ENCODE results near the gene PTS. TPM values are rescaled to one million over a fixed set of nuclear protein-coding genes. Genes with fewer than 3 reads are reported as not detected.

Gene PTS
- 10 to 100 TPM; 30.1 to 33.9 TPM for total RNA-seq
- 28.0 TPM for polyA plus RNA-seq (ENCODE audit: insufficient read depth, low read depth, low replicate concordance)
- long read RNA-seq, donor 1, transcript PTS-206 (3 exons, 601 nt), result minor isoform, 7 of 61 reads
- long read RNA-seq, donor 1, transcript PTS-201 (6 exons, 935 nt), result major isoform, 33 of 61 reads
- long read RNA-seq, donor 1, transcript PTS-207 (5 exons, 846 nt), result minor isoform, 5 of 61 reads
- long read RNA-seq, donor 1, partial matches to known transcripts, result 14 of 61 reads
- long read RNA-seq, donor 1, other reads (novel, unspliced or antisense), result 0 of 61 reads
- long read RNA-seq, donor 2, transcript PTS-201 (6 exons, 935 nt), result major isoform, 36 of 41 reads
- long read RNA-seq, donor 2, partial matches to known transcripts, result 0 of 41 reads
- long read RNA-seq, donor 2, other reads (novel, unspliced or antisense), result 0 of 41 reads

DNA sequence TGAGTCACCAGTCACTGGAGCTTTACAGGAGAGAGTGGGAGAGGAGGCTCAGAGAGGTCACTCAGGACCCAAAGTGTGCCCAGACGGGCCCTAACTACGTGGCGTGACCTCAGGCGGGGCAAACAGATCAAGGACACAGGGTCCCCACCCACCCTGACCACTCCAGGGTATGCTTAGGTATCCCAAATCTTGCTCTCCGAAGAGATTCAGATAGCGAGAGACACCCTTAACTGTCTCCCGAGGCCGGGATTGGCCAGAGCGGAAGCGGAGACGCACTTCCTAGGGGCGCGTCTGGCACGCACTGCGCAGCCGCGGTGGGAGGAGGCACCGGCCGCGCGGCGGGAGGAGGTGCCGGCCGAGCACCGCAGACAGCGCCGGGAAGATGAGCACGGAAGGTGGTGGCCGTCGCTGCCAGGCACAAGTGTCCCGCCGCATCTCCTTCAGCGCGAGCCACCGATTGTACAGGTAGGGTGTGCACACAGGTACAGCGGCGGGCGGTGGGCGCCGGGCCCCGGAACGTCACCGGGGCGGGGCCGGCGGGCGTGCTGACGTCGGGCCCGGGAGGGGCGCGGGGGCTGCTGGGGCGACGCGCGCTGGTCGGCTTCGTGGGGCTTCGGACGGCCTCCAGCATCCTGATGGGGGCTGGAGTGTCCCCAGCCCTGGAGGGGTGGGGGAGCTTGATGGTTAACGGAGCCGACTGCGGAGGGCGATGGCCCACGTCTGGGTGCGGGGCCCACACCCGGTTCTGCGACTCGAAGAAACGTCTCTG, at the start of gene PTS:
Gene PTS, plus strand, starts transcription at position 367 of the 769 bp plus-strand sequence. Its CDS starts 16 bp downstream, at position 383.
- WGBS, 2 donors, result 0% methylated on average over 4 to 58 of the region's 70 CpGs
- H3K36me3 ChIP-seq (ENCODE audit: low read depth, missing control alignments), result no peaks in the 10 kb centered on the region
- no peaks in the 10 kb centered on the region for H3K27me3 ChIP-seq
- peak; percentile 87 for DNase-seq
- peaks cover 7% of the 10 kb centered on the region for H3K4me1 ChIP-seq
- no peaks in the 10 kb centered on the region for H3K9me3 ChIP-seq
- peak within 1 kb of the TSS; percentile 66 to 79 for H3K4me3 ChIP-seq
- TF ChIP-seq, protein P1, sequence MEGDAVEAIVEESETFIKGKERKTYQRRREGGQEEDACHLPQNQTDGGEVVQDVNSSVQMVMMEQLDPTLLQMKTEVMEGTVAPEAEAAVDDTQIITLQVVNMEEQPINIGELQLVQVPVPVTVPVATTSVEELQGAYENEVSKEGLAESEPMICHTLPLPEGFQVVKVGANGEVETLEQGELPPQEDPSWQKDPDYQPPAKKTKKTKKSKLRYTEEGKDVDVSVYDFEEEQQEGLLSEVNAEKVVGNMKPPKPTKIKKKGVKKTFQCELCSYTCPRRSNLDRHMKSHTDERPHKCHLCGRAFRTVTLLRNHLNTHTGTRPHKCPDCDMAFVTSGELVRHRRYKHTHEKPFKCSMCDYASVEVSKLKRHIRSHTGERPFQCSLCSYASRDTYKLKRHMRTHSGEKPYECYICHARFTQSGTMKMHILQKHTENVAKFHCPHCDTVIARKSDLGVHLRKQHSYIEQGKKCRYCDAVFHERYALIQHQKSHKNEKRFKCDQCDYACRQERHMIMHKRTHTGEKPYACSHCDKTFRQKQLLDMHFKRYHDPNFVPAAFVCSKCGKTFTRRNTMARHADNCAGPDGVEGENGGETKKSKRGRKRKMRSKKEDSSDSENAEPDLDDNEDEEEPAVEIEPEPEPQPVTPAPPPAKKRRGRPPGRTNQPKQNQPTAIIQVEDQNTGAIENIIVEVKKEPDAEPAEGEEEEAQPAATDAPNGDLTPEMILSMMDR (IDR thresholded peaks at IDR 0.05), result peak in 1 of 3 experiments; percentile 7
- TF ChIP-seq POLR2A (IDR thresholded peaks at IDR 0.05), result peak; percentile 63
- peak within 1 kb of the TSS; percentile 92 to 95 for H3K27ac ChIP-seq
- intact Hi-C loops (cut with DNase I; ENCODE audit: low total_unique reads), result no loop called here

DNA sequence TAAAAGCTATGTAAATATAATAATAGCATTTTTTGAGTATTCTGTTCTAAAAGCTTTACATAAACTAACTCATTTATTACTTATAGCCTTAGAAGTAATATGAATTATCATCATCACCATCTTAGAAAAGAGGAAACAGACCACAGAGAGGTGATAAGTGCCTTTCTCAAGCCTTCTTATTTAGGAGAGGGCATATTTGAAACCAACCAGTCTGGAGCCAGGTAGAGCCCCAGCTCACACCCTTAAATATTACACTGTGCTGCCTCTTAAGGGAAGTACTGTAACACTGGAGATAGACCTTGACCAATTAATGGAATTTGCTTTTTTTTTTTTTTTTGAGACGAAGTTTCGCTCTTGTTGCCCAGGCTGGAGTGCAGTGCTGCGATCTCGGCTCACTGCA, 48.6 kb upstream of the PTS start:
- DNase-seq, result no peak
- WGBS, 2 donors, result 86 to 88% methylated on average over 4 of the region's 4 CpGs
- no peak overlapping the region for H3K27ac ChIP-seq
- intact Hi-C loops (cut with DNase I; ENCODE audit: low total_unique reads), result no loop called here
- TF ChIP-seq, protein P1 (IDR thresholded peaks at IDR 0.05), result no peak
- TF ChIP-seq POLR2A (IDR thresholded peaks at IDR 0.05), result no peak
- H3K9me3 ChIP-seq, result no peaks in the 10 kb centered on the region
- no peaks in the 10 kb centered on the region for H3K36me3 ChIP-seq (ENCODE audit: low read depth, missing control alignments)
- H3K4me3 ChIP-seq, result no peak overlapping the region
- H3K4me1 ChIP-seq, result peaks cover 3% of the 10 kb centered on the region
- H3K27me3 ChIP-seq, result no peaks in the 10 kb centered on the region

DNA sequence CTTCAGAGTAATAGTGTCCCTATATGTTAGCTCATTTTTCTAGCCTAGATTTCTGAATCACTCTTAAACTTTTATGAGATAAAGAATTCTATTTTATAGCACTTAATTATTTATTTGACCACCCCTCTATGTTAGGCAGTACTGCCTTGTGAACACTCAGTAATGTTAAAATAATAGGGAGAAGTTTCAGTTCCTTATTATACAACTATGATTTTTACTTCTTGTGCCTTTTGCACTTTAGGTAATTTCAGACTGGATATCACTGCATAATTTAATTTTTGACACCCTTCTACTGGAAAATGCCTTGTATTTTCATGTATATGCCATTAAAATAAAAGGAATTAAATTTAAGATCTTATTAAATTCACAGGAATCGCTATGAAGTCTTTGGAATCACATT, 47.8 kb upstream of the PTS start:
- intact Hi-C loops (cut with DNase I; ENCODE audit: low total_unique reads), result no loop called here
- no peak for TF ChIP-seq POLR2A (IDR thresholded peaks at IDR 0.05)
- TF ChIP-seq, protein P1 (IDR thresholded peaks at IDR 0.05), result no peak
- Histone ChIP-seq H3K36me3 (ENCODE audit: low read depth, missing control alignments) (no peaks in the 10 kb centered on the region), H3K27me3 (no peaks in the 10 kb centered on the region), H3K4me3 (no peak overlapping the region), H3K27ac (no peak overlapping the region), H3K9me3 (no peaks in the 10 kb centered on the region), H3K4me1 (peaks cover 3% of the 10 kb centered on the region)
- DNase-seq, result no peak
- 97 to 100% methylated on average over 1 of the region's 1 CpG for whole genome bisulfite sequencing, 2 donors

DNA sequence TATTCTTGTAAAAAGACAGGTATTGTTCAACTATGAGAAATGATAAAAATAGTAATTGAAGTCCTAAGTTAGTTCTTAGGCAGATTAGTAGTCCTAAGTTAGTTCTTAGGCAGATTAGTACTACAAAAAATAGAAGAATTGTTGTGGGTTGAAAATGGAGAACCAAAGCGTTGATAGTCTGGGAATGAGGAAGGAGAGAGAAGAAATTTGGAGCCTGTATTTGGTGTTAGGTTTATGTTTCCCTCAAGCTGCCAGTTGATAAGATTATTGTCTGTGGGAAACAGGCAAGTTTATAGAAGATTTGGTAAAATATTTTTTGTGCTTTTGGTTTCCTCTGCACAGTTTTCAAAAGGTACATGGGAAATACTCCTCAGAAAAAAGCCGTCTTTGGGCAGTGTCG, 47.3 kb upstream of the PTS start:
- Histone ChIP-seq H3K27me3 (no peaks in the 10 kb centered on the region), H3K9me3 (no peaks in the 10 kb centered on the region), H3K4me3 (no peak overlapping the region), H3K4me1 (peaks cover 3% of the 10 kb centered on the region), H3K36me3 (ENCODE audit: low read depth, missing control alignments) (no peaks in the 10 kb centered on the region), H3K27ac (no peak overlapping the region)
- DNase-seq, result no peak
- 87 to 94% methylated on average over 3 of the region's 3 CpGs for WGBS, 2 donors
- intact Hi-C loops (cut with DNase I; ENCODE audit: low total_unique reads), result no loop called here
- no peak for TF ChIP-seq POLR2A (IDR thresholded peaks at IDR 0.05)
- TF ChIP-seq, protein P1 (IDR thresholded peaks at IDR 0.05), result no peak
